ENCODE results near the gene ZNRF1.

ZNRF1 gene

DNA sequence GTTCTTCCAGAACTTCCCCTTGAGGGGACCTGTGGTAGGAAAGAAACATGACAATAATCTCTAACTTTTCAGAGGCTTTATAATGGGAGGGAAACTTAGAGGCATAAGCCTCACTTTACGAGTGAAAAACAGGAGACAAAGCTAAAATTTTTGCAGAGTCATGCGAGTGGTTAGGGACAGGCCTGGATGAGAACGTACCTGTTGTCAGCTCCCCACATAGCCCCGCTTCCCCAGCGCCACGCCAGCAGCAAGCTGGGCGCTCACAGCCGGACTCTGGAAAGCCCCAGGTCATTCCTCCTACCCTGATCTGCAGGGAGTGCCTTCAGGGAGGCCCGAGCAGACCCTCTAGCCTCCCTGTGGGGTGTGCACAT is 64.1 kb downstream of the ZNRF1 start:
- no peak for DNase-seq

DNA sequence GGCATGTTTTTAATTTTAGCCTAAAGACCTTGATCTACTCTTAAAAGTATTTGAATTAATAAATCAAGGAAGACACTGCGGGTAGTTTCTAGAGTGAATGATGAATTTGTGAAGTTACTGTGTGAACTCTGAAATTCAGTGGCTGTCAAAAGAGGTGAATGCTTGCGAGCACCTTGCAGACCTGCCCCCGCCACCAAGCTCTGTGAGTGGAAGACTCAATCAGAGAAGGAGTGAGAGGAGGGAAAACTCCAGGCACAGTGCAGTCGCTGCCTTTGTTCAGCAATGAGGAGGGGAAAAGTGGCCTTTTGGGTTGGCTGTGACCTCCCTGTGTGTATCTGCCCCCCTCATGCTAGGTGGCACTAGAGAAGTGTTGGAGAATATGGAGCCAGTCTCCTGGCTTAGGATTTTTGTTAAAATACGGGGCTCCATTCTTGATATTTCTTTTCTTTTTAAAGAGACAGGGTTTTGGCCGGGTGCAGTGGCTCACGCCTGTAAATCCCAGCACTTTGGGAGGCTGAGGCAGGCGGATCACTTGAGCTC is 64.8 kb downstream of the ZNRF1 start:
- DNase-seq, result no peak

DNA sequence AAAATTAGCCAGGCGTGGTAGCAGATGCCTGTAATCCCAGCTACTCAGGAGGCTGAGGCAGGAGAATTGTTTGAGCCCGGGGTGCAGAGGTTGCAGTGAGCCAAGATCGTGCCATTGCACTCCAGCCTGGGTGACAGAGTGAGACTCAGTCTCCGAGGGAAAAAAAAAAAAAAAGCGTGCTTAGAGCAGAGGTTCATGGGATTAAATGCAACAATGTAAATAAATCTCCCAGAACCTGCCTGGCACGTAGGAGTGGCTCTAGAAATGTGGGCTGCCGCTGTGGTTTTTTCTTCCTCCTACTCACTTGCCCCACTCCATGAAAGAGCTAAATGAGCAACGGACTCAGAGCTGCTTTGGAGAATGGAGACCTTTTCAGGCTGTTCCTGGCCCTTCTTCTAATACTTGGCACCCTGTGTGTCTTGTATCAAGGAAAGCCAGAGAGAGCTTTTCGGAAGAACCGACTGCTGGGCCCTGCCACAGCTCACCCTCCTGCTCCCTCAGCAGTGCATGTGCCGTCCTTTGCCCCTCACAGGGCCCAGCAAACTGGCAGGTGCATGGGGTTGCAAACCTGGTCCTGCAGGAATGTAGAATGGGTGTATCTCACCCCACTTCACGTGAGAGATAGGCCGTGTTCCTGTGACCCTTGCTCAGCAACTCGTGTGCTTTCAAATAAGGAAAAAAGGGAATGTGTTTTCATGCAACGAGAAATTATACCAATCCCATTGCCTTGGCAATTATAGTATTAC is 65.8 kb downstream of the ZNRF1 start:
- DNase-seq, result peak; percentile 72

DNA sequence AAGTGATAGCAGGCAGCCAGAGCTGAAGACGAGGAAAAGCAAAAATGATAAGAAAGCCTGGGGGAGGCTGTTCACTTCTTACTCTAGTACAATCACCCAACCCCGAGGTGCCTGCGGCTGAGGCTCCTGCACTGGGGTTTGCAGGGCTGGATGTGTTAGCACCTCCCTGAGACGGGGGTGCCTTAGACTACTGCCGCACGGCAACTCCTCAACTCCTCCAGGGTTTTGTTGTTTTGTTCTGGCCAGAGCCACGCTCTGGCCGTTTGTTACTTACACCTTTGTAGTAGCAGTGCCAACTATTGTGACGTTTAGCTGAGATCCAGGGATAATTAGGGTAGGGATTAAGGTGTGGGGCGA is 66.3 kb downstream of the ZNRF1 start:
- DNase-seq, result no peak

DNA sequence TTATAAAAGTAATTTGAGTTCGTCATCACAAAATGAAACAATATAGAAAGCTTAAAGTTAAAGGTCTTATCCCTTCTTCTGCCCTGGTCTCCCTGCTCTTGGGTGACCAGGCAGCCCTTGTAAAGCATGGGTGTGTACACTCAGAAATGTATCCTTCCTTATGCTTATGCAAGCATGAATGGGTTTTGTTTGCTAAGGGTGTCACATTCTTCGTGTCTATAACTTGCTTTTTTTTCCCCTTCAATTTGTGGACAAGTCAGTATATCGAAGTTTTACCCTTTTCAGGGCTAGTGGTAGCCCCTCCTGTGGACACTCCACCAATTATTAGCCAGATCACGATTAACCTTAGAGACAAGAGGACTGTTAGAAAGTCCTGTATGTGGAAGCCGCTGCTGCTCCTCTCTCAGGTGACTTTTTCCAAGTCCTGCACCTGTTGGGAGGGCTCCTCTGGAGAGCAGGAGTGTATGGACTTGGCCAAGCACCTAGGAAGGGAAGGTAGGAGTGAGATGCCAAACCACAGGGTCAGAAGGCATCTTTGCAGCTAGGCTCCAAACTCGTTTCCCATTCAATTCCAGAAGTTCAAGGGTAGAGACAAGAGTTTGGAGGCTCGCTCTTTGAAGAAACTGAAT is 66.8 kb downstream of the ZNRF1 start:
- DNase-seq, result no peak

DNA sequence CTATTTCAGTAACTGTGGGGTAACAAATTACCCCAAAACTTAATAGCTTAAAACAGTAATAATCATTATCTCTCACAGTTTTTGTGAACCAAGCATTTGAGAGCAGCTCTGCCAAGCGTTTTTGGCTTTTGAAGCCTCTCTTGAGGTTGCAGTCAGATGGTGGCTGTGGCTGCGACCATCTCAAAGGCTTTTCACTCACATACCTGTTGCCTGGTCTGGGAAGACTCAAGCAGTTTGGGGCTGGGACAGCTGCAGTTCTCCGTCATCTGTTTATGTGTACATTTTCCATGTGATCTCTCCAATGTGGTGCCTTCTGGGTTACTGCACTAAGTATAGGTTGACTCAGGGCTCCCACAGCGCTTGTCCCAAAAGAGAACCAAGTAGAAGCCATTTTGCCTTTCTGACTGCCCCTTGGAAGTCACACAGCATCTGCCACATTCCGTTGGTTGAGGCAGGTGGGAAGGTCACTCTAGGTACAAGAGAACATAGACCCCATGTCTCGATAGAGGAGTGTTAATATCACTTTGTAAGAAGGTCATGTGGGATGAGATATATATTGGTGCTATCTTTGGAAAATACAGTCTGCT is 68.1 kb downstream of the ZNRF1 start:
- DNase-seq, result no peak

DNA sequence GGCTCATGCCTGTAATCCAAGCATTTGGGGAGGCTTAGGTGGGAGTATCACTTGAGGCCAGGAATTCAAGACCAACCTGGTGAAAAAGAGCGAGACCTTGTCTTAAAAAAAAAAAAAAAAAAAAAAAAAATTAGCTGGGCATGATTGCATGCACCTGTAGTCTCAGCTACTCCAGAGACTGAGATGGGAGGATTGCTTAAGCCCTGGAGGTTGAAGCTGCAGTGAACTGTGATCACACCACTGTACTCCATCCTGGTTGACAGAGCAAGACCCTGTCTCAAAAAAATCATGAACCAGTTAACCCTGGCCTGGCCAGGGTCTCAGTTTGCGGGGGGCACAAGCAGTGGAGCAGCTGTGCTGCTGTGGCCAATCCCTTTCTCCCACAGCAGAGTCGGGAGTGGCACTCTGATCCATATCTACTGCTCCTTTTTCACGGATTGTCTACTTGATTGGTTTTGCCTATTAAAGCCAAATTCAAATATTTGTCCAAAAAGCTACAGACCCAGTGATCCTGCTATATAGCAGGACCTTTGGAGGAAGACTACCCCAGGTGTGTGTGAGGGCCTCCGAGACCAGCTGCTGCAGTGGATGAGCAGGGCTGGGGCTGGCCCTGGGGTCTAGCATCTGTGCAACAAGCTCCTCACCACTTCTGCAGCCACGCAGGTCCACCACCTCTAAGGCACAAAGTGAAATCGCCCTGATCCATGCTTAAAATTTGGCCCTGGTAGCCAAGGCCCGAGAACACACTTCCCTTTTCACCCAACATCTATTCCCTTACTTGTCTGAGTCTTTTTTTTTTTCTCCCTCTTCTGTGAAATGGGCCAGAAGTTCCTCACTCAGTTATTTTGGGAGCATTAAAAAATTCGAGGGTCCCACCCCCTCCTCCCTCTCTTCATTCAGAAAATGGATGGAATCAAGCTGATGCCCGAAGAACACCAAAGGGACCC is 69.5 kb downstream of the ZNRF1 start:
- no peak for DNase-seq

DNA sequence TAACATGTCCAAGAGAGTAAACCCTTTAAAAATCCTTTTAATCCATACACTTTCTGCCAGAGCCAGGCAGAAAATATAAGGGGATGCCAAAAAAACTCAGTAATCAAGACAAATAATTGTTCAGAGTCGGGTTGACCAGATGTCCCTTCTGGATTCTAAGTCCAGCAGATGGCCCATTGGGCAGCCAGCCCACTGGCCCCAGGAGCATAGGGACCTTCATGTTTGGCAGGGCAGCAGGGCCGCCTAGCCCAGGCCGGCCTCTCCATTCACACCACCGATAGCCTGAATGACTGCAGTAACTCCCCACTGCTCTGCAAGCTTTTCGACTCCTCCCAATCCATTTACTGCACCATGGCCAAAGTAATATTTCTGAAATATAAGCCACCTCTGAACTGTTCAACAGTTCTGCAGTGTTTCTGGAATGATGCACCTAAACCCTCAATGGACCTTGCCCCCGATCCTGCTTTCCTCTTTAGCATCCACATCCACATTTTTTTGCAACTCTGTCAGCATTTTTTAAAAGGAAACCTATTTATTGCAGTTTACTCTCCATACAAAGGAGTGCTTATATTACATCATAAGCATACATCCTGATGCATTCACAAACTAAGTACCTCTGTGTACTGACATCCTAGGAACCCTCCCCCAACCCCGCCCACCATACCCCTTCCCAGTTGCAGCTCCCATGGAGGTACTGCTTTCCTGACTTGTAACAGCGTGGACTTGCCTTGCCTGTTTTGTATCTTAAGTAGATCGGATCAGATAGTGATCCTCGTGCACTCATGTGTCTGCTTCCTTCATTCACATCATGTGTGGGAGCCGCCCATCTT is 71.4 kb downstream of the ZNRF1 start:
- no peak for DNase-seq

DNA sequence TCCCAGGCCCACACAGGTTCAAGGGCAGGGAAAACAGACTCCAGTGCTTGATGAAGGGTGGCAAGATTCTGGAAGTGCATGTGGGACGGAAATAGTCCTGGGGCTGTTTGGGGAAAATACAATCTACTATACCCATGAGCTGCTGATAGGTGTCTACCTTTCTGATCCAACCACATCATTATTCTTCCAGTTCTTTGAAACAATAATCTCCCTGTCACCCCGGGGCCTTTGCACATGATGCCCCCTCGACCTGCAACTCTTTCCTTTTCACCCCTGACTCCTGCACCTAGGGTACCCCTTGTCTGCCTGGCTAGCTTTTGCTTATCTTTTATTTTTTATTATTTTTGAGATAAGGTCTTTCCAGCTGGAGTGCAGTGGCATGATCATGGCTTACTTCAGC is 72.8 kb downstream of the ZNRF1 start:
- no peak for DNase-seq

DNA sequence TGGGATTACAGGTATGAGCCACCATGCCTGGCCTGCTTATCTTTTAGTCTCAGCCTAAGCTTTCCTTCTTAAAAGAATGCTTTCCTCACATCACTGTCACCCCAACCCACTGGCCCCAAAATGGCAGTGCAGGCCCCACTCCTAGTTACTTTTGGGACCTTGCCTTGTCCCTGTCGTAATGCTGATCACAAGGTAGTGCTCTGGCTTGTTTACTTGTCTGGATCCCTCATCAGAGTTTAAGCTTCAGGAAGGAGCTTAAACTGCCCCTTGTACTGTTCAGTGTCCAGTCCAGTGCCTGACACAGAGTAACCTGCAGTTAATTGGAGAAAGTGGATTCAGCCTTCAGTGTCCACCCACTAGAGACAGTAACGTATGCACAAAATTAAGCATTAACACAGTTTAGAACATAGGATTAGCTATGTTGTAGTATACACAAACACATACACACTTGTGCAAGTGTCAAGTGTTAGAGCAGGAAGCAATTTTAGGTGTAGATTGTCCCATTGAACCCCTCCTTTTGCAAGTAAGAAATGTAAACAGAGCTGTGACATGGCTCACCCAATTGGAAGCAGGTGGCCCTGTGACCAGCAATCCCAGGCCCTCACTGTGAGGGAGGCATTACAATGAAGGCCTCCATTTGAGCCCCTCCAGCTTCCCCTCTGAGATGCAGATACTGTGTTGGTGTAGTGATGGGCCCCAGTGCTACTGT is 73.6 kb downstream of the ZNRF1 start:
- no peak for DNase-seq

DNA sequence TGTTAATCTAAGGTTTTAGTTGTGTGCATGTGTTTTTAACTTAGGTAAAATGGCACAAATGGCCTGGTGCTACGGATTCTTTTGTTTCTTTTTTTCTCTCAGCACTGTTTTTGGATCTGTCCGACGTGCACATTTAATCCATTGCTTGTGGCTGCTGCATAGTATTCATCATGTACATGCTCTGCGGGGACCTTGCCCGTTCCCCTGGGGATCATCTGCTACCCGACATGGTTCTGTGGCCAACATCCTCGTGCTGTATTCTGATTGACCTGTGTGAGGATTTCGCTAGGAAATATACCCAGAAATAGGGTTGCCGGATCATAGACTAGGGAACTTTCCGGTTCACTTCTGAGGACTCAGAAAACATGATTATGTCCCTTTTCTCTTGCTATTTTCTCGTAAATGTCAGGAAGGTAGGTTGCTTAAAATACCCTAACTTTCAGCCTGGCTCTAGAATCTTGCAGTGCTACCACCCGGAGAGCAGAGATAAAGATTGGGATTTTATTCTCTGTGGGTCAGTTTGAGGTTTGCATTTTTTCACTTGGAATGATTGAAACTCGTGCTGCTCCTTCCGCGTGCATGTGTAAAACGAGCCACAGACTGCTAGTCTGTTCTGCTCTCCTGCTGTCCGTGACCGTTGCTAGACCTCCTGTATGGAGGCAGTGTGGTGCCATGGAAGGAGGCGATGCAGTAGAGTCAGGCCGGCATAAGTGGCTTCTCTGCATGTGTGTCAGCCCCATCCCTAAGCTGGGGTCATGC is 74.9 kb downstream of the ZNRF1 start:
- no peak for DNase-seq

DNA sequence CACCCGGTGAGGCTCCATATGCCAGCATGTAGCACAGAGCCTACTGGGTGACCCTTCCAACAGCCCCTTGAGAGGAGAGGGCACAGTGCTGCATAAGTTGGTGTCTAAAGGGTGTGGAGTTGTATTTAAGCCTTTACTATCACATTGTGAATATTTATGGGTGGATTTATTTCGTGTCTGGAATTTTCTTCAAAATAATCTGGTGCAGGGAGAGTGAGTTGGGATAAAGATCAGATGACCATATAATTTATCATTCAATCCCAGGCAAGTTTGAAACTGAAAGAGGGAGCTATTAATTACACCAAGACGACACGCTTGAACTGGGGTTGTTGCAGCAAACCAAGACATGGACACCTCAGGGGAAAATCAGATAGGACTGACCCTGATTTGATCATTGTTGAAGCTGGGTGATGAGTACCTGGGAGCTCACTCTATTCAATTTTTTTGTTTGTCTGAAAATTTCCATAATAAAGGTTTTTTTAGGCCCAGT is 75.5 kb downstream of the ZNRF1 start:
- no peak for DNase-seq

DNA sequence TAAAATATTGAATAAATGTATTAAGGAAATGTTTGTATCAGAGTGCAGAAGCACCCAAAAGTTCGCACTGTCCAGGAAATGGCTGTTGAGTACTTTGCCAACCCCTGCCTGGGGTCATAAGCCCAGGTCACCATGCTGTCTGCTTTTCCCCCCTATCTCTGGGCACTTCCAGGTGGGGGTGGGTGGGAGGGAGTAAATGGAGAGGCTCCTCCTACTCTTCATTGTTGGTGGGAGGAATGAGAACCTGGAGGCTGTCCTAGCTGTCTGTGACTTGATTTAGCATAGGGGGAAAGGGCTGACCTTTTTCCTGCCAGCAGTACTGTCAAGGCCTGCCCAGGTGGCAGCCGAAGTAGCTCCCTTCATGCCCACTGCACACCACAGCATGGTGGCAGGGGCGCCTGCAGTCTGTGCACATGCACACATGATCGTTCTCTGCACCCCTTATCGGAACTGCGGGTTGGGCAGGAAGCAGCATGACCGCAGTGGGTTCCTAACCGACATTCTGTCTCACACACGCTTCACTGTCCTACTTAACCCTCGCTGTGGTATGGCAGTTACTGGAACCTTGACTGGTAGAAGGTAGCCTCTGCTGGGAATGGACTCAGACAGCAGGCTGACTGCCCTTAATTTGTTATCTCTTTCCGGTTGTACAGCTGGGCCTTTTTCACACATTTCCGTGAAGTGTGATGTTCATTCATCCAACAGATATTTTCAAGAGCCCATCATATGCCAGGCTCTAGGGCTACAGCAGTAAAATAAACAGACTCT is 76.3 kb downstream of the ZNRF1 start:
- DNase-seq, result no peak

DNA sequence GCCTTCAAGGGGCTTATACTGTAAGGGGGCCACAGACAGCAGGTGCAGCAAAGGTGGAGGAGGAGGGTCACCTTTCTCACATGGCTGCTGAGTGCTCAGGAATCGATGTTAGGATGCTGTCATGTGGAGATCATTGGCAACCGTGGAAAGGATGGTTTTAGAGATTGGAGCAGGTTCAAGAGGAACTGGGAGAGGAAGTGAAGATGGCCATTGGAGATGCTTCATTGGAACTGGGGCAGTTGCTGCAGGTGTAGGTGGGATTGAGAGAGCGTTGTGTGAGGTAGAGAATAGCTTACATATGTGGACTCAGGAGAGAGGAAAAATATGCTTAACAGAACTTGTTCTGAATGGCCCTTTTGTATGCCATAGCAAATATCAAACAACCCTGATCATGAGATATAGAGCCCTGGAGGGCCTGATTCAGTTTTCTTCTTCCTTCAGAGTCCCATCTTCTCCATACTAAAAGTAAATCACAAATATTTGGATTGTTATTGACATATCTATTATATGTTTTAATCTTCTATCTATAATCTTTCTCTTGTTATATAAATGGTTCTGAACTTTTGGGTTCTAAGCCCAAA is 77.0 kb downstream of the ZNRF1 start:
- DNase-seq, result peak; percentile 51

DNA sequence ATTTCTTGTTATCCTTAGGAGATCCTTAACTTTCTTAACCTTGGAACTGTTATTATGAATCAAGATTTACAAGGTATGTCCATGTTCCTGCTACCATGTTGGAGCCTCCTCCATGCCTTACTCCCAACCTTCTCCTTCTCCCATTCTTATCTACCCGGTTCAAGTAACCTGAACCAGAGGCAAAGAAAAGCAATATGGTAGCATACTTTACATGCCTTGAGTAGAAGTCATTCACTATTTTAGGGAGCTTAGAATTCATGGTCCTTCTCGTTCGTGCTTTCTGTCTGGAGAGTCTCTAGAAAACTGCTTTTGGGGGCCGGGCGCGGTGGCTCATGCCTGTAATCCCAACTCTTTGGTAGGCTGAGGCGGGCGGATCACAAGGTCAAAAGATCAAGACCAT is 80.1 kb downstream of the ZNRF1 start:
- no peak for DNase-seq

DNA sequence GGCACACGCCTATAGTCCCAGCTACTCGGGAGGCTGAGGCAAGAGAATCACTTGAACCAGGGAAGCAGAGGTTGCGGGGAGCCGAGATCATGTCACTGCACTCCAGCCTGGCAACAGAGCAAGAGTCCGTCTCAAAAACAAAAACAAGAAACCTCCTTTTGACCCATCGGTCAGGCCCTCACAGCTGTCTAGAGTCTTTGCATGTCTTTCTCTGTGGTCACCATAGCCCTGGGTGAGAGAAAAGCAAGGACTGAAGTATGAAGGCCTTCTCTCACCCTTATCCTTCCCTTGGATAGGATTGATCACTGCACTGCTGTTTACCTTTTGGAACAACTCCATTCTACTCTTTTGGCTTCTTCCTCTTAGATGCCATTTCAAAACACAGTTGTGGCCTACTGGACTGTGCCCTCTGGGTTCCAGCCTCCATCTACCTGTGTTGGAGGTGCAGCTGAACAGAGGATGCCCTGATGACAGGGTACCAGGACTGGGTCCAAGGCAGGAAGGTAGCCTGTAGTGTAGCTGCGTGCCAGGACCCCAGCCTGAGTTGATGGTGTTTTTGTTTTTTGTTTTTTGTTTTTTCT is 80.6 kb downstream of the ZNRF1 start:
- no peak for DNase-seq

DNA sequence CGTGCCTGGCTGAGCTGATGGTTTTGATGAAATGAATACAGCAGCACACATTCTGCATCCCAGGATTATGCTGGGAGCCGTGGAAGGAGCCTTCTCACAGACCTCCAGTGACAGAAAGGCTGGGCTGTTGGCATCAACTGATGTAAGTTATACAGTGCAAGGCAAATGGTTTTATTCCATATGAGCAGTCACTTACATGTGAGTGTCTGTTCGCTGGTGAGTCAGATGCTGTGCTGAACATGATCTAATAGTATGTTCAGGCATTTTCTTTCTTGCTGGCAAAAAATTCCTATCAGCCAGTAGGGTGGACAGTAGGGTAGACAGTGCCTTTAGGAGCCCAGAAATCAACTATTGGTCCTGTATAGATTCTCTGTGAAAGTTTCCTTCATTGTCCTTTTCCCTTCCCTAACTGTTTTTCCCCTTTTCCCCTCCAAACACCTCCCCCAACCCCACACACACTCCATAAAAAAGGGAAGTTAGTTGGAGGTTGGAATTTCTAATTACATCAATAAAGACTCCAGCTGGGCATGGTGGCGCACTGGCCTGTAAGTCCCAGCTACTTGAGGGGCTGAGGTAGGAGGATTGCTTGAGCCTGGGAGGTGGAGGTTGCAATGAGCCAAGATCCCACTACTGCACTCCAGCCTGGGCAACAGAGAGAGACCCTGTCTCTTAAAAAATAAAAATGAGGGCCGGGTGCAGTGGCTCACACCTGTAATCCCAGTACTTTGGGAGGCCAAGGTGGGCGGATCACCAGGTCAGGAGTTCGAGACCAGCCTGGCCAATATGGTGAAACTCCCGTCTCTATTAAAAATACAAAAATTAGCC is 81.6 kb downstream of the ZNRF1 start:
- no peak for DNase-seq
